B cell (primary cell): Measurements from ENCODE around the gene COX6A2. TPM values are rescaled to one million over a fixed set of nuclear protein-coding genes. Genes with fewer than 3 reads are reported as not detected.

ENCODE experiments used
- ATAC-seq: fragments of 200-7000 bp; cut with Tn5 transposase; one replicate; pipeline ENCODE4 v1.10.0; 2021; ENCODE audit warnings: low read depth, mild to moderate bottlenecking, moderate number of reproducible peaks, moderate library complexity
- CTCF ChIA-PET: fragments of 350-600 bp; sonication (Branson Sonifier 250); formaldehyde crosslinking; loops from one replicate; lab custom pipeline; 2021; ENCODE audit warnings: antibody characterized with exemption, inconsistent platforms; lab: Charles Lee
- POLR2A ChIA-PET: fragments of 350-600 bp; sonication (Branson Sonifier 250); formaldehyde crosslinking; loops from one replicate; lab custom pipeline; 2021; ENCODE audit warnings: antibody characterized with exemption; lab: Charles Lee
- DNase-seq: peaks from one replicate; pipeline ENCODE4 v3.0.0; 2013
- H2AFZ ChIP-seq: 2 replicates; pipeline ENCODE4 v1.6.1; 2012; ENCODE audit warnings: mild to moderate bottlenecking, low read depth, low read length; ENCODE audit not compliant: insufficient read depth, poor library complexity, severe bottlenecking
- H3K27ac ChIP-seq, 2 donors: 1 replicate in 1 of 2; 2 replicates in 1 of 2; pipeline ENCODE4 v1.5.1; 2012 to 2013; ENCODE audit warnings: low read length in 2 of 2, mild to moderate bottlenecking in 2 of 2, moderate library complexity in 1 of 2
- H3K27me3 ChIP-seq, 4 experiments: fragments of 200-600 bp in 1 of 4; sonication (generic) in 1 of 4; replicated peaks in 1 of 4; 1 replicate in 2 of 4; 2 replicates in 2 of 4; pipeline versions ENCODE4 v1.6.1 to v1.7.0; 2013 to 2016; ENCODE audit warnings: low read length in 3 of 4, mild to moderate bottlenecking in 2 of 4, mixed read lengths in 1 of 4, moderate library complexity in 1 of 4; ENCODE audit not compliant: insufficient read depth in 4 of 4, control insufficient read depth in 3 of 4; ENCODE audit errors: control extremely low read depth in 1 of 4
- H3K36me3 ChIP-seq, 2 experiments: replicated peaks in 1 of 2; 1 replicate in 1 of 2; 2 replicates in 1 of 2; pipeline versions ENCODE4 v1.6.1 to v1.7.1; 2013; ENCODE audit warnings: low read length in 1 of 2; ENCODE audit not compliant: insufficient read depth in 2 of 2, control insufficient read depth in 1 of 2; ENCODE audit errors: control extremely low read depth in 1 of 2, extremely low read depth in 1 of 2
- H3K4me1 ChIP-seq, 2 donors: fragments of 200-600 bp in 1 of 2; sonication (generic) in 1 of 2; 1 replicate in 1 of 2; 2 replicates in 1 of 2; pipeline versions ENCODE4 v1.5.1 to v1.6.1; 2013 to 2017; ENCODE audit warnings: low read length in 2 of 2; ENCODE audit not compliant: control insufficient read depth in 2 of 2, insufficient read depth in 2 of 2
- H3K4me2 ChIP-seq: replicated peaks from 2 replicates; pipeline ENCODE3; 2012; ENCODE audit warnings: mild to moderate bottlenecking, low read depth, low read length; ENCODE audit not compliant: poor library complexity, severe bottlenecking
- H3K4me3 ChIP-seq, 5 experiments: fragments of 200-600 bp in 1 of 5; sonication (generic) in 1 of 5; 1 replicate in 3 of 5; 2 replicates in 2 of 5; pipeline versions ENCODE4 v1.5.1 to v1.7.0; 2011 to 2016; ENCODE audit warnings: low read length in 4 of 5, mild to moderate bottlenecking in 4 of 5, low read depth in 2 of 5, control low read depth in 1 of 5, moderate library complexity in 1 of 5; ENCODE audit not compliant: insufficient read depth in 1 of 5; ENCODE audit errors: control extremely low read depth in 1 of 5, extremely low read depth in 1 of 5
- H3K79me2 ChIP-seq: fragments of 200-600 bp; sonication (generic); one replicate; pipeline ENCODE4 v1.6.0; 2016; ENCODE audit warnings: low read length; ENCODE audit not compliant: control insufficient read depth, insufficient read depth
- H3K9ac ChIP-seq: fragments of 200-600 bp; sonication (generic); 2 replicates; pipeline ENCODE4 v1.6.1; 2017; ENCODE audit warnings: mild to moderate bottlenecking, low read length, moderate library complexity
- H3K9me3 ChIP-seq, 3 donors: one replicate each; pipeline versions ENCODE4 v1.6.1 to v1.7.1; 2013; ENCODE audit warnings: low read length in 2 of 3; ENCODE audit not compliant: control insufficient read depth in 2 of 3, insufficient read depth in 1 of 3; ENCODE audit errors: control extremely low read depth in 1 of 3
- H4K20me1 ChIP-seq: 2 replicates; pipeline ENCODE4 v1.6.0; 2012; ENCODE audit warnings: mild to moderate bottlenecking, low read length; ENCODE audit not compliant: insufficient read depth, control insufficient read depth, poor library complexity, severe bottlenecking
- H3K27ac Mint-ChIP-seq: one replicate; pipeline ENCODE4 v1.8.0; 2021; ENCODE audit warnings: mixed read lengths
- H3K27me3 Mint-ChIP-seq: one replicate; pipeline ENCODE4 v1.8.0; 2021; ENCODE audit warnings: mixed read lengths
- H3K4me1 Mint-ChIP-seq: one replicate; pipeline ENCODE4 v1.8.0; 2021; ENCODE audit warnings: mixed read lengths
- H3K4me3 Mint-ChIP-seq: one replicate; pipeline ENCODE4 v1.8.0; 2021; ENCODE audit warnings: mixed read lengths
- H3K9me3 Mint-ChIP-seq: one replicate; pipeline ENCODE4 v1.8.0; 2022; ENCODE audit warnings: mixed read lengths; ENCODE audit not compliant: insufficient read depth
- CTCF ChIP-seq: fragments of 200-600 bp; IDR thresholded peaks from one replicate; pipeline ENCODE4 v1.8.0; 2022; ENCODE audit warnings: antibody characterized with exemption, mild to moderate bottlenecking
- EZH2 ChIP-seq: IDR thresholded peaks from 2 replicates; pipeline ENCODE4 v1.6.1; 2012; ENCODE audit warnings: borderline replicate concordance, low read depth, mild to moderate bottlenecking, moderate library complexity, low read length; ENCODE audit not compliant: insufficient read depth, poor library complexity, severe bottlenecking
- WGBS: methylation state at CpG from one replicate; pipeline ENCODE4 v1.1.5; 2013; ENCODE audit warnings: missing lambda C conversion rate; ENCODE audit not compliant: insufficient coverage; 5-methylcytosine and 5-hydroxymethylcytosine counted together
- intact Hi-C: fragments of 100-400 bp; cut with micrococcal nuclease; formaldehyde crosslinking; loops from one replicate; pipeline ENCODE4 v1.10.0; 2022
- polyA plus RNA-seq: library from polyadenylated mRNA; depleted of rRNA; stranded (reverse); fragments of >200 nt; gene quantifications from 2 replicates; pipeline ENCODE4 v1.2.3, GENCODE V29; 2012
- total RNA-seq, 2 donors: library from RNA; stranded (reverse); fragments of 120-200 nt in 1 of 2; gene quantifications; 1 replicate in 1 of 2; 2 replicates in 1 of 2; pipeline versions ENCODE4 v1.2.3 to v1.2.4, GENCODE V29; 2013 to 2022

Gene COX6A2
- total and polyA plus RNA-seq, 2 donors (not counting 1 experiment from before 2014, with no cell fraction given) = not detected

- Histone ChIP-seq H3K4me2 (no peak overlapping the region), H2AFZ (no peak overlapping the region), H3K9ac (no peak overlapping the region), H3K27ac (no peak overlapping the region), H3K9me3 (no peaks in the 10 kb centered on the region), H3K4me3 (no peak overlapping the region), H3K36me3 (no peaks in the 10 kb centered on the region), H3K4me1 (peaks cover 11 to 12% of the 10 kb centered on the region in 2 donors), H3K27me3 (peaks cover 0 to 6% (median 2%) of the 10 kb centered on the region in 4 experiments), H3K79me2 (no peaks in the 10 kb centered on the region), H4K20me1 (no peaks in the 10 kb centered on the region)
- Mint-ChIP-seq H3K9me3 (no peaks in the 10 kb centered on the region), H3K27ac (no peak overlapping the region), H3K4me1 (peaks cover 19% of the 10 kb centered on the region), H3K27me3 (peaks cover 3% of the 10 kb centered on the region), H3K4me3 (no peak overlapping the region)
- POLR2A ChIA-PET = no interaction called here
- WGBS = 93% methylated on average over 2 of the region's 2 CpGs
- DNase-seq (no peak), ATAC-seq (no peak)
- intact Hi-C loops = no loop called here
- CTCF ChIA-PET = interaction anchor here (0.6 kb wide), 1 partner anchor 9 kb away, joined by 3 read pairs; no protein-coding TSS in a partner anchor
- TF ChIP-seq EZH2 (no peak), CTCF (no peak)
Measured at GRCh38 chr16:31438414-31438813, 10.3 kb upstream of the COX6A2 start.

GRCh38 chr16:31436221-31437045 lies 8.3 kb upstream of the COX6A2 start:
- H3K9ac ChIP-seq = no peak overlapping the region
- WGBS = 97% methylated on average over 44 of the region's 44 CpGs
- Mint-ChIP-seq H3K4me1 (peaks cover 12% of the 10 kb centered on the region), H3K27me3 (no peaks in the 10 kb centered on the region), H3K4me3 (no peak overlapping the region), H3K27ac (no peak overlapping the region), H3K9me3 (no peaks in the 10 kb centered on the region)
- H2AFZ ChIP-seq = no peak overlapping the region
- H3K4me2 ChIP-seq = no peak overlapping the region
- H3K4me1 ChIP-seq = peaks cover 8 to 12% of the 10 kb centered on the region in 2 donors
- H4K20me1 ChIP-seq = no peaks in the 10 kb centered on the region
- H3K27ac ChIP-seq = no peak overlapping the region
- ChIA-PET POLR2A (no interaction called here), CTCF (no interaction called here)
- DNase-seq = no peak
- no peak for TF ChIP-seq EZH2
- no peak for TF ChIP-seq CTCF
- no peaks in the 10 kb centered on the region for H3K79me2 ChIP-seq
- no peak overlapping the region for H3K4me3 ChIP-seq
- H3K36me3 ChIP-seq = no peaks in the 10 kb centered on the region
- intact Hi-C loops = no loop called here
- ATAC-seq = no peak
- H3K9me3 ChIP-seq = no peaks in the 10 kb centered on the region
- peaks cover 0 to 6% (median 2%) of the 10 kb centered on the region in 4 experiments for H3K27me3 ChIP-seq
